K562 (cell line): ENCODE data around the gene CCDC88A. TPM values are rescaled to one million over a fixed set of nuclear protein-coding genes. Genes with fewer than 3 reads are reported as not detected.

Source experiments
- ATAC-seq: fragments of 200-7000 bp; cut with Tn5 transposase; 3 replicates; pipeline ENCODE4 v1.9.1; 2020; ENCODE audit warnings: moderate library complexity
- BruUV-seq: library from RNA; stranded (reverse); fragments of 400-500 nt; replicated peaks from 2 replicates; lab custom pipeline; 2021; lab: Mats Ljungman, UMichigan
- CTCF ChIA-PET: fragments of 300-600 bp; formaldehyde crosslinking; extraction: SDS; loops from one replicate; lab custom pipeline; 2021; ENCODE audit warnings: low intra/inter-chr PET ratio; lab: Yijun Ruan, JAX
- POLR2A ChIA-PET: fragments of 300-600, 350-650 bp; sonication (Branson Sonifier 250); formaldehyde crosslinking; extraction: SDS; loops from one replicate; lab custom pipeline; 2021; ENCODE audit warnings: antibody characterized with exemption, inconsistent platforms; lab: Yijun Ruan, JAX
- DNase-seq, 4 experiments: peaks; one replicate each; pipeline versions ENCODE4 v3.0.0 to v3.0.0-alpha.2; 2011 to 2018; ENCODE audit warnings: low spot score in 3 of 4, mixed read lengths in 3 of 4; ENCODE audit errors: extremely low read depth in 1 of 4
- FAIRE-seq: peaks from 2 replicates; lab custom pipeline; 2011; peaks lifted over from hg19 to GRCh38; lab: Jason Lieb, UNC
- H2AFZ ChIP-seq: 2 replicates; pipeline ENCODE4 v1.6.0; 2011; ENCODE audit warnings: low read depth, low read length, control low read depth, inconsistent platforms
- H3K27ac ChIP-seq: fragments of 200-600 bp; 3 replicates; pipeline ENCODE4 v1.8.0; 2011; ENCODE audit warnings: low read depth, mild to moderate bottlenecking, control low read depth, inconsistent platforms, low read length, moderate library complexity, mixed read lengths; ENCODE audit errors: extremely low read depth
- H3K27me3 ChIP-seq, 2 experiments: fragments of 300-600 bp in 1 of 2; 2 replicates in 1 of 2; 3 replicates in 1 of 2; pipeline versions ENCODE4 v1.6.0 to v1.8.0; 2011; ENCODE audit warnings: inconsistent platforms in 2 of 2, low read length in 2 of 2, mild to moderate bottlenecking in 1 of 2, mixed read lengths in 1 of 2, moderate library complexity in 1 of 2; ENCODE audit not compliant: control insufficient read depth in 2 of 2, insufficient read depth in 2 of 2
- H3K36me3 ChIP-seq: fragments of 300-600 bp; 3 replicates; pipeline ENCODE4 v1.8.0; 2011; ENCODE audit warnings: mild to moderate bottlenecking, low read length, inconsistent platforms; ENCODE audit not compliant: control insufficient read depth, insufficient read depth
- H3K4me1 ChIP-seq, 2 experiments: fragments of 200-600 bp in 1 of 2; replicated peaks in 1 of 2; 2 replicates in 1 of 2; 3 replicates in 1 of 2; pipeline versions ENCODE4 v1.5.1 to v1.8.0; 2011; ENCODE audit warnings: inconsistent platforms in 2 of 2, low read length in 2 of 2, mild to moderate bottlenecking in 1 of 2, mixed read lengths in 1 of 2, moderate library complexity in 1 of 2; ENCODE audit not compliant: control insufficient read depth in 2 of 2, insufficient read depth in 2 of 2
- H3K4me2 ChIP-seq: 2 replicates; pipeline ENCODE4 v1.6.1; 2011; ENCODE audit warnings: low read length, control low read depth, inconsistent platforms, mixed read lengths; ENCODE audit not compliant: insufficient read depth
- H3K4me3 ChIP-seq: fragments of 200-600 bp; sonication (generic), shearing (Covaris generic); 2 replicates; pipeline ENCODE4 v1.5.1; 2016; ENCODE audit warnings: control low read depth, inconsistent platforms
- H3K79me2 ChIP-seq: fragments of 200-600 bp; 3 replicates; pipeline ENCODE4 v1.8.0; 2011; ENCODE audit warnings: low read length, inconsistent platforms; ENCODE audit not compliant: control insufficient read depth, insufficient read depth
- H3K9ac ChIP-seq, 2 experiments: 2 replicates each; pipeline versions ENCODE4 v1.6.0 to v1.6.1; 2011; ENCODE audit warnings: low read depth in 2 of 2, low read length in 2 of 2, control low read depth in 1 of 2, inconsistent platforms in 1 of 2, mild to moderate bottlenecking in 1 of 2, mixed read lengths in 1 of 2; ENCODE audit not compliant: insufficient read depth in 1 of 2
- H3K9me1 ChIP-seq: one replicate; pipeline ENCODE4 v1.6.0; 2011; ENCODE audit warnings: inconsistent platforms, mild to moderate bottlenecking, low read length, moderate library complexity; ENCODE audit not compliant: control insufficient read depth, insufficient read depth
- H3K9me3 ChIP-seq: replicated peaks from 2 replicates; pipeline ENCODE4 v1.5.1; 2011; ENCODE audit warnings: low read depth, low read length, inconsistent platforms; ENCODE audit not compliant: control insufficient read depth, insufficient read depth
- H4K20me1 ChIP-seq: replicated peaks from 2 replicates; pipeline ENCODE4 v1.6.1; 2011; ENCODE audit warnings: low read length, inconsistent platforms, mixed read lengths; ENCODE audit not compliant: control insufficient read depth, insufficient read depth
- CBFB ChIP-seq: sonication (generic); formaldehyde crosslinking; IDR thresholded peaks from 2 replicates; pipeline ENCODE4 v1.4.0; 2020; ENCODE audit warnings: mild to moderate bottlenecking, missing genetic modification reagents
- FOXK2 ChIP-seq, 2 experiments: fragments of 450-650 bp; IDR thresholded peaks in 1 of 2; conservative IDR thresholded peaks in 1 of 2; 2 replicates each; pipeline ENCODE4 v1.6.1; 2016; ENCODE audit warnings: low read depth in 2 of 2, mild to moderate bottlenecking in 1 of 2
- HOXB6 ChIP-seq: fragments of 250-450 bp; sonication (Bioruptor Pico); IDR thresholded peaks from 2 replicates; pipeline ENCODE4 v1.5.1; 2022; ENCODE audit warnings: mild to moderate bottlenecking, borderline replicate concordance
- JUND ChIP-seq, 2 experiments: IDR thresholded peaks; 2 replicates in 1 of 2; 3 replicates in 1 of 2; pipeline ENCODE4 v1.6.1; 2011; ENCODE audit warnings: borderline replicate concordance in 2 of 2, low read depth in 2 of 2, low read length in 2 of 2, improper control_type of control experiment in 1 of 2, missing biosample characterization in 1 of 2, missing genetic modification characterization in 1 of 2, missing genetic modification reagents in 1 of 2
- KDM1A ChIP-seq, 2 experiments: fragments of 450-650 bp; IDR thresholded peaks; 2 replicates each; pipeline ENCODE4 v1.6.1; 2016; ENCODE audit warnings: mild to moderate bottlenecking in 2 of 2
- MTF1 ChIP-seq: fragments of 250-450 bp; sonication (Bioruptor Pico); IDR thresholded peaks from 2 replicates; pipeline ENCODE4 v1.9.0; 2021; ENCODE audit warnings: moderate library complexity, mild to moderate bottlenecking, inconsistent platforms, borderline replicate concordance
- SMC3 ChIP-seq: conservative IDR thresholded peaks from 2 replicates; pipeline ENCODE4 v1.6.1; 2011; ENCODE audit warnings: low read depth, low read length, improper control_type of control experiment; ENCODE audit not compliant: insufficient read depth
- SRSF9 ChIP-seq: fragments of 200-400 bp; formaldehyde crosslinking; IDR thresholded peaks from 2 replicates; pipeline ENCODE4 v1.6.1; 2017; ENCODE audit warnings: low read depth, low read length, borderline replicate concordance
- STAT5B ChIP-seq: fragments of 250-450 bp; sonication (Bioruptor Pico); IDR thresholded peaks from 2 replicates; pipeline ENCODE4 v1.8.0; 2021; ENCODE audit warnings: mild to moderate bottlenecking, inconsistent platforms
- ZC3H8 ChIP-seq: fragments of 450-650 bp; IDR thresholded peaks from 2 replicates; pipeline ENCODE4 v1.6.1; 2017
- WGBS: fragments of 100-300 bp; shearing (Covaris generic); methylation state at CpG from one replicate; pipeline ENCODE4 v1.1.6; 2016; ENCODE audit warnings: low coverage, mixed read lengths; ENCODE audit not compliant: insufficient coverage; ENCODE audit errors: missing lambda C conversion rate; 5-methylcytosine and 5-hydroxymethylcytosine counted together
- in situ Hi-C: fragments of 300-500 bp; cut with MboI; formaldehyde crosslinking; loops from 4 replicates; pipeline ENCODE4 v1.15.0; 2018; ENCODE audit warnings: inconsistent platforms, mixed read lengths
- intact Hi-C: fragments of 100-400 bp; cut with micrococcal nuclease; formaldehyde crosslinking; loops from 2 replicates; pipeline ENCODE4 v1.14.2; 2022
- polyA plus RNA-seq, 8 experiments: library from polyadenylated mRNA; depleted of rRNA in 4 of 8; stranded (reverse) in 5 of 8; unstranded in 3 of 8; fragments of >200 nt; fragmentation: Nextera tagmentation in 2 of 8; fragmentation: Illumina TruSeq in 1 of 8; extraction: Ambion mirVana in 2 of 8; extraction: Trizol in 1 of 8; gene quantifications; 2 replicates each; pipeline versions ENCODE4 v1.2.1 to v1.2.3, GENCODE V29; 2011 to 2014; ENCODE audit warnings: inconsistent platforms in 1 of 8, missing spikeins in 1 of 8
- total RNA-seq, 7 experiments: library from RNA; depleted of rRNA in 6 of 7; stranded (reverse); fragments of >200 nt in 6 of 7; fragmentation: Illumina TruSeq in 2 of 7; extraction: Trizol in 2 of 7; gene quantifications; 2 replicates each; pipeline versions ENCODE4 v1.2.1 to v1.2.3, GENCODE V29; 2011 to 2021; ENCODE audit warnings: low replicate concordance in 1 of 7
- TF ChIP-seq, protein P1 (sequence below): sonication (generic); formaldehyde crosslinking; IDR thresholded peaks from 2 replicates; pipeline ENCODE4 v1.8.0; 2022; ENCODE audit warnings: missing genetic modification reagents, mild to moderate bottlenecking, borderline replicate concordance

Gene CCDC88A
- total and polyA plus RNA-seq, 9 of the 15 experiments (the other 6 are each of a cell fraction or from before 2014, with no cell fraction given) = 29.3 to 102 (median 55.6) TPM

DNA sequence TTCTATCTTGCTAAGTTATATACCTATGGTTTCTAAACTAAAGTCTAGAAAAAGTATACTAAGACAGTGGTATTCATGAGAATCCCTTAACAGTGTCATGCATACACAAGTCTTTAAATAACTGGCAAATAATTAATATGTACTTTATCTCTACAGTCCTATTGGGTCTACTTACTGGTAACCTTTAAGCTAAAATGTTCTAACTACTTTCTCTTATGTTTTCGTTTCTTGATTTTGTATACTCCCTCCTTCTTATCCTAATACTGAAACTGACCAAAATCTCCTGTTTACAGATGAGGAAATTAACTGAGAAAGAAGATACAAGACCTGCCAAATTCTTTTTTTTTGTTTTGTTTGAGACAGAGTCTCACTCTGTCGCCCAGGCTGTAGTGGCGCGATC, 74.6 kb downstream of the CCDC88A start:
- H3K4me3 ChIP-seq = no peak overlapping the region
- in situ Hi-C loops (no loop called here), intact Hi-C loops (no loop called here)
- H3K27ac ChIP-seq = no peak overlapping the region
- H3K27me3 ChIP-seq = no peaks in the 10 kb centered on the region
- no peaks in the 10 kb centered on the region for H3K9me1 ChIP-seq
- H3K9me3 ChIP-seq = no peaks in the 10 kb centered on the region
- no TSS peak for BruUV-seq
- peaks cover 64% of the 10 kb centered on the region for H3K36me3 ChIP-seq
- no peak for TF ChIP-seq MTF1
- TF ChIP-seq SRSF9 = no peak
- TF ChIP-seq STAT5B (CRISPR knock-in tag) = no peak
- TF ChIP-seq FOXK2 (conservative IDR thresholded peaks at IDR 0.05 in 1 of 2, IDR thresholded peaks at IDR 0.05 in 1 of 2; ENCODE audit: low read depth in 2 of 2) = no peak
- TF ChIP-seq, protein P1, sequence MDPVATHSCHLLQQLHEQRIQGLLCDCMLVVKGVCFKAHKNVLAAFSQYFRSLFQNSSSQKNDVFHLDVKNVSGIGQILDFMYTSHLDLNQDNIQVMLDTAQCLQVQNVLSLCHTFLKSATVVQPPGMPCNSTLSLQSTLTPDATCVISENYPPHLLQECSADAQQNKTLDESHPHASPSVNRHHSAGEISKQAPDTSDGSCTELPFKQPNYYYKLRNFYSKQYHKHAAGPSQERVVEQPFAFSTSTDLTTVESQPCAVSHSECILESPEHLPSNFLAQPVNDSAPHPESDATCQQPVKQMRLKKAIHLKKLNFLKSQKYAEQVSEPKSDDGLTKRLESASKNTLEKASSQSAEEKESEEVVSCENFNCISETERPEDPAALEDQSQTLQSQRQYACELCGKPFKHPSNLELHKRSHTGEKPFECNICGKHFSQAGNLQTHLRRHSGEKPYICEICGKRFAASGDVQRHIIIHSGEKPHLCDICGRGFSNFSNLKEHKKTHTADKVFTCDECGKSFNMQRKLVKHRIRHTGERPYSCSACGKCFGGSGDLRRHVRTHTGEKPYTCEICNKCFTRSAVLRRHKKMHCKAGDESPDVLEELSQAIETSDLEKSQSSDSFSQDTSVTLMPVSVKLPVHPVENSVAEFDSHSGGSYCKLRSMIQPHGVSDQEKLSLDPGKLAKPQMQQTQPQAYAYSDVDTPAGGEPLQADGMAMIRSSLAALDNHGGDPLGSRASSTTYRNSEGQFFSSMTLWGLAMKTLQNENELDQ = no peak
- no peak for TF ChIP-seq JUND (IDR thresholded peaks at IDR 0.05; ENCODE audit: borderline replicate concordance, low read depth, low read length)
- TF ChIP-seq JUND (tag; IDR thresholded peaks at IDR 0.05; ENCODE audit: borderline replicate concordance, low read depth, low read length) = no peak
- no peak for TF ChIP-seq SMC3
- no peak for TF ChIP-seq ZC3H8
- no peak for TF ChIP-seq HOXB6 (CRISPR knock-in tag)
- TF ChIP-seq CBFB (CRISPR knock-in tag) = no peak
- TF ChIP-seq KDM1A (IDR thresholded peaks at IDR 0.05) = no peak
- H3K4me1 ChIP-seq = no peaks in the 10 kb centered on the region
- FAIRE-seq (no peak), DNase-seq (no peak), ATAC-seq (no peak)
- no peak overlapping the region for H3K9ac ChIP-seq
- WGBS = 100% methylated on average over 4 of the region's 4 CpGs
- no peaks in the 10 kb centered on the region for H3K79me2 ChIP-seq
- no peaks in the 10 kb centered on the region for H4K20me1 ChIP-seq
- no peak overlapping the region for H3K4me2 ChIP-seq
- no peak overlapping the region for H2AFZ ChIP-seq
- POLR2A ChIA-PET = interaction anchor here (2.2 kb wide), 1 partner anchor 8 kb away, joined by 6 read pairs; no protein-coding TSS in a partner anchor
- CTCF ChIA-PET = no interaction called here
